GM19043 (cell line): ENCODE data around the gene TTF1.
"Not testable (repeated sequence)": the region's sequence is repeated elsewhere in the genome, so short reads cannot be mapped to it uniquely, and the experiment has no call there.

ENCODE experiments used
- ATAC-seq: cut with Tn5 transposase; IDR thresholded peaks from one replicate; pipeline ENCODE4 v1.9.1; 2021; ENCODE audit warnings: low read depth; ENCODE audit not compliant: unreplicated experiment

TTF1 gene

GRCh38 chr9:132414731-132415130, 8.1 kb upstream of the TTF1 start:
- ATAC-seq, result no peak

GRCh38 chr9:132413926-132414325, 7.3 kb upstream of the TTF1 start:
- no peak for ATAC-seq

- ATAC-seq, result no peak
Measured at GRCh38 chr9:132412089-132412488, 5.4 kb upstream of the TTF1 start.

- ATAC-seq, result no peak
Measured at GRCh38 chr9:132411091-132411508, 4.5 kb upstream of the TTF1 start.

DNA sequence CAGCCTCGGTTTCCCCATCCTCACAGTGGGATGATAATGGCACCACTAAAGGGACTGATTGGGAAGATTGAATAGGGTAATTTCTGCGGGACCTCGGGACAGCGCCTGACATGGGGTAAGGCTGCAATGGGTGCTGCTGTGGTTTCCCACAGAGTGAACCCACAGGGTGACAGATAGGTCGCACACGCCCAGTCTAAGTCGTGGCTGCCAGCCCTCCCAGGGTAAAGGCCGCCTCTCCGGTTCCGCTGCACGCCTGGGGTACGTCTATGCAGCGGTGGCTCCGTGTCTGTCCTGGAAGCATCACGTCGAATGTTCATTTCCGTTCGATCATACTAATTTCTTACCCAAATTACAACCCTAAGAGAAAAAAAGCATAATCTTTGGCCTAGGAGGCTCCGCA, 4.0 kb upstream of the TTF1 start:
- no peak for ATAC-seq

DNA sequence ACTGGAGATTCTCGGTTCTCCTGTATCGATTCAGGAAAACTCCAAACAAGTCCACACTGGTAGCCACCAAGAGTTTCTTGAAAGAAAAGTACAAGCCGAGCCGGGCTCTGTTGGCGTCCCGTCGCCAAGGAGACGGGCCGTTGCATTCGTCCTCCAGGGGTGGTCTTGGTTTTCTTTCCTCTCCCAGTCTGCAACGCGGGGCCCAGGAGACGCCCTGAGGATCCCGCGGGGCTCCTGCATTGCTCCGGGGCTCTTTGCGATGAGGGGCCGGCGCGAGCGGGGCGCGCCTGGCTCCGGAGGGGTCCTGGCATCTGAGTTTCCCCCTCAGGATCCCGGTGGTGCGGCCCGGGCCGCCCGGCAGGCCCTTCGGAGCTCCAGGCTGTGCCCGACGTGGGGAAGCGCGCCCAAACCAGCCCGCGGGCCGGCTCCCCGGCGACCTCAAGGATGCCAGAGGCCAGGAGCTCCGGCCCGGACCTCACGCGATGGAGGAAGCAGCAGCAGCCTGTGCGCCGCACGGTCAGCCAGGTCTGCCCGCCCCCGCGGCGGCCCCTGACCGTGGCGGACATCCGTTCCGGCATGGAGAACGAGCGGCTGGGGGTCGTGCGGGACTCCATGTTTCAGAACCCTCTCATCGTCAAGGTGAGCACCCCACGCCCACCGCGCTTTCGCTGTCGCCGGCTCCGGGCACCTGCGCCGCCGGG, 3.3 kb upstream of the TTF1 start, which contains the start of gene CFAP77:
TSS of gene CFAP77 (plus strand) at position 384 of the 701 bp plus-strand sequence. CDS start at position 445, 61 bp downstream.
- no peak for ATAC-seq

- ATAC-seq, result no peak
Measured at GRCh38 chr9:132408521-132408920, 1.9 kb upstream of the TTF1 start.

- ATAC-seq, result no peak
Measured at GRCh38 chr9:132407196-132407595, 556 bp upstream of the TTF1 start.

- no peak for ATAC-seq
Measured at GRCh38 chr9:132404228-132404881, 2.3 kb downstream of the TTF1 start.

DNA sequence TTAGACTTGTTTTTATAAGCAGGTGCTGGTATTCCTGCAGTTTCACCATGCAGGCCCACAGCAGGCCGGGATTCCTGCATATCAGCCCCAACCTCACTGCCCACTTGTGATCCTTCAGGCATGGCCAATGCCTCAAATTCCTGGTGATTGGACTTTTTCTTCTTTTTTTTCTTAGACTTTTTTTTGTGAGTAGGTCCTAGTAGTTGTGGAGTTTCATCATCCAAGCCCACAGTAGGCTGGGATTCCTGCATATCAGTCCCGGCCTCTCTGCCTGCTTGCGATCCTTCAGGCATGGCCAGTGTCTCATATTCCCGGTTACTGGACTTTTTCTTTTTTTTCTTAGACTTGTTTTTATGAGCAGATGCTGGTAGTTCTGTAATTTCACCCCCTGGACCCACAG, 4.8 kb downstream of the TTF1 start:
- no peak for ATAC-seq

- no peak for ATAC-seq
Measured at GRCh38 chr9:132395560-132395959, 11.1 kb downstream of the TTF1 start.

DNA sequence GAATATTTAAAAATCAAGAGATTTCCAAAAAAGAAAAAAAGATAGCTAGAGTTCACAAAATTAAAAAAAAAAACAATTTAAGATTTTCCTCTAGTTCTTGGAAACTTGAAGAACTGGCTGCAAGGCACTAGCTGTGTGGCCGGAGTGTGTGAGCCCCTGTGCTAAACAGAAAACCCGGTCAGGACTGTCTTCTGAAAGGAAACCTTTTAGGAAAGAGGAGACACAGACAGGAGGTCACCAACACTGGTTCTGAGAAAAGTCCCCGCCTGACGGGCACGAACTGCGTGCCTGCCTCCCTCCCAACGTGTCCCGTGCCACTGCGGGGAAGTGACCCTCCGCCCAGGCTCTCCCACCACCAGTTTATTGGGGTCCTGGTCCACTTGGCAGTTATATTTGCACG, 15.2 kb downstream of the TTF1 start:
- no peak for ATAC-seq

DNA sequence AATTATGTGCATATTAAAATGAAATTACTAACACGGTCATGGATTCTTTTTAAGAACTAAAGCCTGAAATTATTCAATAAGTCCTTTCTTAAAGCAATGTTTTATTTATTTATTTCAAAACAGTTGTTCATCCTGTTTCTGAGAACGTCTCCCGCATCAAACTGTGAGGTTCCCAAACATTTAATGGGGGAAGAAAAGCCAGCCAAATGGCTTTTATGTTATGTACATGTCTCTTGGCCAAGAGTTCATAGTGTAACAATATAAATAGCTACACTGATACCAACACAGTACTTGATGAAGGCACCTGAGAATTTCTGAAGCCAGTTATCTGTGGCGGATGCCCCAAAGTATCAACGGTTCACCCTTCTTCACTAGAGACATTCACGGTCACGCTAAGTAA, 15.7 kb downstream of the TTF1 start:
- no peak for ATAC-seq

DNA sequence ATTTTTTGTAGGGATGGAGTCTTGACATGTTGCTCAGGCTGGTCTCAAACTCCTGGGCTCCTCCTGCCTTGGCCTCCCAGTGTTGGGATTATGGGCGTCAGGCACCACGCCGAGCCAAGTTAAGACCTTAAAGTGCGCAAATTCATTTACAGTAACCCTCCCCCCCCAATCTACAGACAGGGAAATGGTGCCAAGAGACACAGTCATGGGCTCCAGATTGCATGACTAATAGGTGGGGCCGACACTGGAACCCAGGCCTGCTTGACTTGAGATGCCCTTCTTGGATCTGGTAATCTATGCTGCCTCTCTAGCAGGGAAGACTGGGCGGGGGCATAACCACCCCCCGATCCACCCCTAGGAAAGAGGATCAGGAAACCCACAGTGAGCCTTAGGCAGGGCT, 19.5 kb downstream of the TTF1 start:
- no peak for ATAC-seq

- ATAC-seq, result no peak
Measured at GRCh38 chr9:132384376-132384775, 22.3 kb downstream of the TTF1 start.

GRCh38 chr9:132383462-132383883, 23.2 kb downstream of the TTF1 start:
- ATAC-seq, result peak; percentile 45

DNA sequence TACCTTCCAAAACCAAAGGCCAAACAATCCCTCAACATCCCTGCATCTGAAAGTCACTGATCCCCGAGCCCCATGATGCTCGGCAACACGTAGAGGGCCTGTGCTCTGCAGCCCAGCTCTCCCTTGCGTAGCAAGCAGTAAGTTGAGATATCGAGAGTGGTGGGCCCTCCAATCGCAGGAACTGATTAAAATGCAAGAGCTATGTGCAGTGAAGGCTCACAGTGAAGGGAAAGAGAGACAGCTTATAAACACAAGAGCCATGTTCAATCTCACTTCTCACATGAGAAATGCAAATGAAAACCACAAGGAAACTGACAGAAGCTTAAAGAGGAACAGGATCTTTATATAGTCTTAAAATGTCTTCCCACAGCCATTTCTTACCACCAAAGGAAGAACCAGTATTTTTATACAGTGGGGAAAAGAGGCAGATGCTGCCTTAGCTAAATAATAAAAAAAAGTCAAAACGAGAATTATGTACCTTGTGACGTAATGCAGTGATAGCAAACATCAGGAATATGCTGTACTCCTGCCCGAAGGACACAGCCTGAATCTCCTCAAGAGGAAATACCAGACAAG, 24.6 kb downstream of the TTF1 start:
- no peak for ATAC-seq

DNA sequence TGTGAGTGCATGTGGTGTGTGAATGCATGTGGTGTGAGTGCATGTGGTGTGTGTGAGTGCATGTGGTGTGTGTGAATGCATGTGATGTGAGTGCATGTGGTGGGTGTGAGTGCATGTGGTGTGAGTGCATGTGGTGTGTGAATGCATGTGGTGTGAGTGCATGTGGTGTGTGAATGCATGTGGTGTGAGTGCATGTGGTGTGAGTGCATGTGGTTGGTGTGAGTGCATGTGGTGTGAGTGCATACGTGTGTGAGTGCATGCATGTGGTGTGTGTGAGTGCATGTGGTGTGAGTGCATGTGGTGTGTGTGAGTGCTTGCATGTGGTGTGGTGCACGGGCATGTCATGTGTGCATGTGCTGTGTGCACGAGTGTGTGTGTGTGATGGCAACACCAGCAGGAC, 28.2 kb downstream of the TTF1 start:
- ATAC-seq, result not testable (repeated sequence)

DNA sequence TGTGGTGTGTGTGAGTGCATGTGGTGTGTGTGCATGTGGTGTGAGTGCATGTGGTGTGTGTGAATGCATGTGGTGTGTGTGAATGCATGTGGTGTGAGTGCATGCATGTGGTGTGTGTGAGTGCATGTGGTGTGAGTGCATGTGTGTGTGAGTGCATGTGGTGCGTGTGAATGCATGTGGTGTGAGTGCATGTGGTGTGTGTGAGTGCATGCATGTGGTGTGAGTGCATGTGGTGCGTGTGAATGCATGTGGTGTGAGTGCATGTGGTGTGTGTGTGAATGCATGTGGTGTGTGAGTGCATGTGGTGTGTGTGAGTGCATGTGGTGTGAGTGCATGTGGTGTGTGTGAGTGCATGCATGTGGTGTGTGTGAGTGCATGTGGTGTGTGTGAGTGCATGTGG, 28.9 kb downstream of the TTF1 start:
- ATAC-seq, result not testable (repeated sequence)

GRCh38 chr9:132372177-132373095, 34.2 kb downstream of the TTF1 start:
- no peak for ATAC-seq

- no peak for ATAC-seq
Measured at GRCh38 chr9:132370592-132370991, 36.0 kb downstream of the TTF1 start.
